GM12873 (cell line): ENCODE measurements around the gene KDM8.

Experiments used
- TF ChIP-seq, protein P1 (sequence below): IDR thresholded peaks from 2 replicates; pipeline ENCODE4 v1.5.1; 2012; ENCODE audit warnings: low read depth, mild to moderate bottlenecking, moderate library complexity, low read length, control low read depth; ENCODE audit not compliant: insufficient read depth; ENCODE audit errors: missing control alignments

KDM8 gene

DNA sequence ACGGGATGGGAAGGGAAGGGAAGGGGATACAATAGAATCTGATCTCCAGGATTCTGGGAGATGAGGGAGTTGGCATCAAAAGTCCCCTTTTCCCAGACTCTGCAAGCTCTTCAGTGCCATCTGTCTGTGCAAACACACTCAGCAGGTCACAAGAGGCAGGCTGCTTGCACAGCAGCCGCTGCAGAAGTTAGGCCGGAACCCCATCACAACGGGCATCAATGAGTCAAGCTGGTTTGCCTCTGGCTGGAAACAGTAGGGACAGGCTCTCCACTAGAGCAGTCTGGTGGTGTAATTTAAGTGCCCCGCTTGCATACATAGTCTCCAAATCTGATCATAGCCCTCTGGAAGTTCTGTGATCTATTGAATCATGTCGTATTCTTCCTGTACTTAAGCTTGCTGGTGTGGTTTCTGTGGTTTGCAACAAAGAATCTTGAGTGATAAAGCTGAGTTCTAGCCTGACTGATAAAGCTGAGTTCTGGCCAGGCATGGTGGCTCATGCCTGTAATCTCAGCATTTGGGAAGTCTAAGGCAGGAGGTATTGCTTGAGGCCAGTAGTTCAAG is 33.7 kb upstream of the KDM8 start:
- TF ChIP-seq, protein P1, sequence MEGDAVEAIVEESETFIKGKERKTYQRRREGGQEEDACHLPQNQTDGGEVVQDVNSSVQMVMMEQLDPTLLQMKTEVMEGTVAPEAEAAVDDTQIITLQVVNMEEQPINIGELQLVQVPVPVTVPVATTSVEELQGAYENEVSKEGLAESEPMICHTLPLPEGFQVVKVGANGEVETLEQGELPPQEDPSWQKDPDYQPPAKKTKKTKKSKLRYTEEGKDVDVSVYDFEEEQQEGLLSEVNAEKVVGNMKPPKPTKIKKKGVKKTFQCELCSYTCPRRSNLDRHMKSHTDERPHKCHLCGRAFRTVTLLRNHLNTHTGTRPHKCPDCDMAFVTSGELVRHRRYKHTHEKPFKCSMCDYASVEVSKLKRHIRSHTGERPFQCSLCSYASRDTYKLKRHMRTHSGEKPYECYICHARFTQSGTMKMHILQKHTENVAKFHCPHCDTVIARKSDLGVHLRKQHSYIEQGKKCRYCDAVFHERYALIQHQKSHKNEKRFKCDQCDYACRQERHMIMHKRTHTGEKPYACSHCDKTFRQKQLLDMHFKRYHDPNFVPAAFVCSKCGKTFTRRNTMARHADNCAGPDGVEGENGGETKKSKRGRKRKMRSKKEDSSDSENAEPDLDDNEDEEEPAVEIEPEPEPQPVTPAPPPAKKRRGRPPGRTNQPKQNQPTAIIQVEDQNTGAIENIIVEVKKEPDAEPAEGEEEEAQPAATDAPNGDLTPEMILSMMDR = peak; percentile 30

DNA sequence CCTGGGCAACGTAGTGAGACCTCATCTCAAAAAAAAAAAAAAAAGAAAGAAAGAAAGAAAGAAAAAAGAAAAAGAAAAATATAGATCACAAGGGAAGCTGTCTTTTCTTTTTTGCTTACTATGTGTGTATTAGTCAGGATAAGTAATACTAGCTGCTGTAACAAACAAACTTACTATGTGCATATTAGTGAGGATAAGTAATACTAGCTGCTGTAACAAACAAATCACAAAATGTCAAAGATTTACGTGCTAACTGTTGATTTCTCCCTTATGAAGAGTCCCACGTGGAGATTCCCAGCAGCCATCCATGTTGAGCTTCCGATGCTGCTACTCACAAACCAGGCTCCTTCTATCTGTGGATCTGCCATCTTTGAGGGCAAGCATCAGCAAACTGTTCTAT is 31.7 kb upstream of the KDM8 start:
- TF ChIP-seq, protein P1 = no peak

DNA sequence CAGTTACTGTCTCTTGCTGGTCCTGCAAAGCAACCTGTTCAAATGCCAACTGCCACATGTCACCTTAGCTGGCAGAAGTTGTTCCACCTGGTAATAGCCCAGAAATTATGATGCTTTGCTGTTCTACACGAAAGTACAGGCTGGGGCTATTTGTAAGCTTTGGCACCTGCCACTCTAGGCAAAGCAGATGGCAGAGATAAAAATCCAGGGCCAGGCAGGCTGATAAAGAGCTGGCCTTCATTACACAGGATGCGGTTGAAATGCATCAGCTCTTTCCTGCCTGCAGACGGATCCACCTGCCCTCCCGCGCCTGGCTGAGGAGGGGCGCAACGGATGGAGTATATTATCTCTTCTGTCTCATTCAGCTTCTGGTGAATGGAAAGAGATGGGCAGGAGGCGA is 29.3 kb upstream of the KDM8 start:
- TF ChIP-seq, protein P1 = no peak

DNA sequence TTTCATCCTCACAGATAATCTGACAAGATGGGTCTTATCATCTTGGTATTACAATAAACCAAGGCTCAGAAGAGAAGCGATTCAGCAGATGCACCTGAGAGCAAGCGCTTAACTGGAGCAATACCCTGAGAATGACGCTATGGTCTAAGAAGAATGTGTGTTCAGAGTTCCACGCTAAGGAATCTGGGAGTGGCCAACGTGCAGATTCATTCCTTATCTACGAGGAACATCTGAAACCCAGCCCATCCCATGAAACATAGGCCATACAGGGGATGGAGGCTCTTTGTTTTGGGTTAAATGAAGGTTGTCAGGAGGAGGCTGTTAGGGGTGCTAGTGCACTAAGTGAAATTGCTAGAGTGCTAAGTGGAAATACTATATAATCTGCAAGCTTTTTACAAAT is 28.5 kb upstream of the KDM8 start:
- TF ChIP-seq, protein P1 = no peak

DNA sequence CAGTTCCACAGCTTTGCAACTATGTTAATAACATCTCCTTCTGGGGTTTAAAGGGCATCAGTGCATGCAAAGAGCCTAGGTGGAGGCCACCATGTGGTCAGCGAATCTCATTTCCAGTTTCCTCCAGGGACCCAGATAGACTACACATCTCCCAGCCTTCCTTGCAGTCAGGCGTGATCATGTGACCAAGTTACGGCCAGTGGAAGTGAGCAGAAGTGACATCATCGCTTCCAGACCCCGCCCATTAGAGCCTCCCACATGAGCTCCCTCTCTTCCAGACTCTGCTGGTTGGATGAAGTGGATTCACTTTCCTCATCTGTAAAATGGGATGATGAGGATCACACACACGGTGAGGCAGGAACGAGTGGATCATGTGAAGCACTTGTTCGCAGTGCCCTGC is 27.4 kb upstream of the KDM8 start:
- TF ChIP-seq, protein P1 = no peak

DNA sequence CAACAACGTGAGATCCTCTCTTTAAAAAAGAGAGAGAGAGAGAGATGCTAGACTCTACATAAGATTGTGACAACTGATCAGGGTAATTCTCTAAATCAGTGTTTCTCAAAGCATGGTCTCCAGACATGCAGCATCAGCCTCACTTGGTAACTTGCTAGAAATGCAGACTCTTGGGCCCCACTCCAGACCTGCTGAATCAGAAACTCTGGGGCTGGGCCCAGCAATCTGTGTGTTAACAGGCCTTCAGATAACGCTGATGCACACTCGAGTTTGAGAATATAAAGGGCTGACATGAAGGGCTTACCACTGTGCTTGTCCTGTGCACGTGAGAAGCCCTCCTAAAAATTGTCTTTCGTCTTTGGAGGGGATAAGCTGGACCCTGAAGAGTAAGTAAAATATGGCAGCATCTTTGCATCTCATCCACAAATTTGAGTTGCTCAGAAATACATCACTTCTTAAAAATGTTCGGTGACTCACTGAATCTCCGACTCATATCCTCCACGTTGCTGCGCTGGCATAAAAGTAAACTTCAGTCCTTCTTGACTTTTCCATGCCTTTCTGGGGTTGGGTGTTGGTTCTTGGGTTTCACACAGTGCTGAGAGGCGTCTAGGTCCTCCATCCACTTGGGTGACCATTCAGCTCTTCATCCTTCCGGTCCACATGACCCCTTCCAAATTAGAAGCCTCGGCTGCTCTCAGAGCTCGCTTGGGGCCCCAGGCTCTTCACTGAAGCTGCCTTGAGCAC is 26.1 kb upstream of the KDM8 start:
- TF ChIP-seq, protein P1 = no peak

DNA sequence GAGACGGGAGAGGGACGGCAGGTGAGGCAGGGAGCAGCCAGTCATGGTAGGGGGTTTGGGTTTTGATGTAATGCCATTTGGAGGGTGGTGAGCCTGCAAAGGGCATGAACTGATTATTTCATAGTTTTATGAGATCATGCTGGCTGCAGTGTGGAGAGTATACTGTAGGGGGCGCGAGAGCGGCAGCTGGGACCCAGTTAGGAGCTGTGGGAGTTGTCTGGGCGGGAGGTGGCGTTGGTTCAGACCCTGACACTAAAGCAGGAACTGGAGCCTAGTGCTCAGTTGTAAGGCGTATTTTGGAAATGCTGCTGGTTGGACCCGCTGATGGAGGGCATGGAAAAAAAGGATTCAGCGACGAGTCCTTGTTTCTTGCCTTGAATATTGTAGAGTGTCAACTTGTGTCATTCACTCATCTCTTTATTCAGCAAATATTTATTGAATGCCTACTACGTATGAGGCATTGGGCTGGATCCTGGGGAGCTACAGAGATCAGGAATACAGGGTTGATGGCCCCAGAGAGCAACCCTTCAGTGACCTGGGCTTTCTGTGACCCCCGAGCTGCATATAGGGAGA is 23.7 kb upstream of the KDM8 start:
- TF ChIP-seq, protein P1 = peak; percentile 99
